Gastroesophageal sphincter (tissue), 4 donors: ENCODE results near the gene CCDC57. TPM values are rescaled to one million over a fixed set of nuclear protein-coding genes. Genes with fewer than 3 reads are reported as not detected.

Experiments used
- ATAC-seq: fragments of 150-250 bp; one replicate; pipeline ENCODE4 v1.9.1; 2016; ENCODE audit warnings: mild to moderate bottlenecking, moderate library complexity
- H3K27ac ChIP-seq, 4 donors: fragments of 200-600 bp; sonication (generic) in 3 of 4; 1 replicate in 3 of 4; 2 replicates in 1 of 4; pipeline ENCODE4 v1.5.1; 2016 to 2019
- H3K27me3 ChIP-seq: fragments of 200-600 bp; sonication (generic); one replicate; pipeline ENCODE4 v1.5.1; 2019
- H3K36me3 ChIP-seq, 2 donors: fragments of 200-600 bp; sonication (generic); one replicate each; pipeline ENCODE4 v1.5.1; 2019; ENCODE audit warnings: control low read depth in 1 of 2
- H3K4me1 ChIP-seq, 3 donors: fragments of 200-600 bp; sonication (generic); 1 replicate in 2 of 3; 2 replicates in 1 of 3; pipeline ENCODE4 v1.5.1; 2016 to 2019; ENCODE audit warnings: control low read depth in 2 of 3
- H3K4me3 ChIP-seq, 2 donors: fragments of 200-600 bp; sonication (generic); one replicate each; pipeline ENCODE4 v1.5.1; 2019; ENCODE audit warnings: mild to moderate bottlenecking in 1 of 2, moderate library complexity in 1 of 2
- H3K9me3 ChIP-seq, 3 donors: fragments of 200-600 bp; sonication (generic); one replicate each; pipeline ENCODE4 v1.5.1; 2017 to 2019; ENCODE audit warnings: control low read depth in 2 of 3
- CTCF ChIP-seq, 4 experiments: fragments of 200-600 bp in 2 of 4; fragments of 450-650 bp in 2 of 4; sonication (generic) in 1 of 4; IDR thresholded peaks; one replicate each; pipeline ENCODE4 v1.5.1; 2017 to 2019; ENCODE audit warnings: antibody characterized with exemption in 4 of 4, mild to moderate bottlenecking in 2 of 4, moderate library complexity in 2 of 4
- EP300 ChIP-seq: sonication (generic); formaldehyde crosslinking; IDR thresholded peaks from one replicate; pipeline ENCODE4 v1.6.1; 2017; ENCODE audit warnings: antibody characterized with exemption, mild to moderate bottlenecking
- POLR2A ChIP-seq, 2 donors: fragments of 450-650 bp; IDR thresholded peaks; one replicate each; pipeline ENCODE4 v1.6.1; 2017; ENCODE audit warnings: antibody characterized with exemption in 2 of 2, mild to moderate bottlenecking in 2 of 2, moderate library complexity in 1 of 2
- POLR2AphosphoS5 ChIP-seq: sonication (generic); formaldehyde crosslinking; IDR thresholded peaks from one replicate; pipeline ENCODE4 v1.6.1; 2017; ENCODE audit warnings: antibody characterized with exemption
- WGBS, 2 donors: methylation state at CpG; one replicate each; pipeline ENCODE4 v1.1.5; 2018; ENCODE audit warnings: low coverage in 1 of 2; 5-methylcytosine and 5-hydroxymethylcytosine counted together
- total RNA-seq, 4 donors: library from RNA; depleted of rRNA; stranded (reverse); fragments of >200 nt; gene quantifications; one replicate each; pipeline ENCODE4 v1.1.0, GENCODE V29; 2016

CCDC57 gene
- total RNA-seq, 4 donors from 2014 or later = 6.5 to 28.2 (median 16.2) TPM

- Histone ChIP-seq H3K9me3 (no peaks in the 10 kb centered on the region), H3K27ac (no peak overlapping the region), H3K27me3 (no peaks in the 10 kb centered on the region), H3K4me1 (peaks cover 0 to 3% (median 0%) of the 10 kb centered on the region in 3 donors), H3K36me3 (peaks cover 0 to 45% of the 10 kb centered on the region in 2 donors), H3K4me3 (no peak overlapping the region)
- no peak for ATAC-seq
- WGBS, 2 donors = no CpG with 5 or more reads among the region's 10 CpGs
- no peak for TF ChIP-seq EP300
- TF ChIP-seq POLR2A (IDR thresholded peaks at IDR 0.05) = no peak
- no peak for TF ChIP-seq CTCF (IDR thresholded peaks at IDR 0.05)
- no peak for TF ChIP-seq POLR2AphosphoS5
Measured at GRCh38 chr17:82114447-82114846, 98.2 kb downstream of the CCDC57 start.

- Histone ChIP-seq H3K4me3 (no peak overlapping the region), H3K27me3 (no peaks in the 10 kb centered on the region), H3K27ac (no peak overlapping the region), H3K36me3 (peaks cover 0 to 45% of the 10 kb centered on the region in 2 donors), H3K9me3 (no peaks in the 10 kb centered on the region), H3K4me1 (no peaks in the 10 kb centered on the region)
- no CpG with 5 or more reads among the region's 13 CpGs for WGBS, 2 donors
- TF ChIP-seq CTCF (IDR thresholded peaks at IDR 0.05) (no peak), POLR2AphosphoS5 (no peak), EP300 (no peak), POLR2A (IDR thresholded peaks at IDR 0.05) (no peak)
- ATAC-seq = no peak
Measured at GRCh38 chr17:82113941-82114340, 98.7 kb downstream of the CCDC57 start.

DNA sequence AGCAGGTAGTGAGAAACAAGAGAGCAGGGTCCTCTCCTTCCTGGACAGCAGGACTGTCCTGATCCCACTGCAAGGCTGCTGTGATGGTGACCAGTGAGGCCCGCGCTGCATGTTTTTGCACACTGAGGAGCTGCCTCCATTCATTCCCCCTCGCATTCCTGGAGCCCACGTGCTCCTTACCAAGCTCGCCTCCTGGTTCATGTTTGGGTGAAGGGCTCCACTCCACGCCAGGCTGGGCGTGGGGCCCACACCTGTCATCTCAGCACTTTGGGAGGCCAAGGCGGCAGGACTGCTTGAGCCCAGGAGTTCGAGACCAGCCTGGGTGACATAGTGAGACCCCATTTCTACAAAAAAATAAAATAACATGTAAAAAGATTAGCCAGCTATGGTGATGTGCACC, 99.2 kb downstream of the CCDC57 start:
- Histone ChIP-seq H3K4me1 (no peaks in the 10 kb centered on the region), H3K4me3 (no peak overlapping the region), H3K9me3 (no peaks in the 10 kb centered on the region), H3K27ac (no peak overlapping the region), H3K36me3 (peaks cover 0 to 42% of the 10 kb centered on the region in 2 donors), H3K27me3 (no peaks in the 10 kb centered on the region)
- WGBS, 2 donors = 83% methylated on average over 4 of the region's 9 CpGs
- no peak for TF ChIP-seq CTCF (IDR thresholded peaks at IDR 0.05)
- ATAC-seq = no peak

- no peak for ATAC-seq
- Histone ChIP-seq H3K4me3 (no peak overlapping the region), H3K27ac (no peak overlapping the region), H3K27me3 (no peaks in the 10 kb centered on the region), H3K4me1 (no peaks in the 10 kb centered on the region), H3K36me3 (peaks cover 0 to 39% of the 10 kb centered on the region in 2 donors), H3K9me3 (no peaks in the 10 kb centered on the region)
- TF ChIP-seq EP300 (no peak), CTCF (IDR thresholded peaks at IDR 0.05) (no peak)
- 74 to 87% methylated on average over 2 to 6 of the region's 6 CpGs for WGBS, 2 donors
Measured at GRCh38 chr17:82112914-82113311, 99.7 kb downstream of the CCDC57 start.

- Histone ChIP-seq H3K27me3 (no peaks in the 10 kb centered on the region), H3K4me1 (peaks cover 0 to 3% (median 0%) of the 10 kb centered on the region in 3 donors), H3K36me3 (peaks cover 0 to 37% of the 10 kb centered on the region in 2 donors), H3K9me3 (no peaks in the 10 kb centered on the region), H3K4me3 (no peak overlapping the region), H3K27ac (no peak overlapping the region)
- no peak for ATAC-seq
- WGBS, 2 donors = 81 to 90% methylated on average over 2 to 7 of the region's 18 CpGs
- TF ChIP-seq EP300 (no peak), POLR2AphosphoS5 (no peak), POLR2A (IDR thresholded peaks at IDR 0.05) (no peak), CTCF (IDR thresholded peaks at IDR 0.05) (no peak)
Measured at GRCh38 chr17:82112181-82112913, 100.3 kb downstream of the CCDC57 start.
